Measurements from ENCODE around the gene TNIK. TPM values are rescaled to one million over a fixed set of nuclear protein-coding genes. Genes with fewer than 3 reads are reported as not detected.

Gene TNIK
- total and polyA plus RNA-seq, 2 of the 13 experiments (the other 11 are each of a cell fraction or from before 2014, with no cell fraction given) = 0.15 to 0.22 TPM

DNA sequence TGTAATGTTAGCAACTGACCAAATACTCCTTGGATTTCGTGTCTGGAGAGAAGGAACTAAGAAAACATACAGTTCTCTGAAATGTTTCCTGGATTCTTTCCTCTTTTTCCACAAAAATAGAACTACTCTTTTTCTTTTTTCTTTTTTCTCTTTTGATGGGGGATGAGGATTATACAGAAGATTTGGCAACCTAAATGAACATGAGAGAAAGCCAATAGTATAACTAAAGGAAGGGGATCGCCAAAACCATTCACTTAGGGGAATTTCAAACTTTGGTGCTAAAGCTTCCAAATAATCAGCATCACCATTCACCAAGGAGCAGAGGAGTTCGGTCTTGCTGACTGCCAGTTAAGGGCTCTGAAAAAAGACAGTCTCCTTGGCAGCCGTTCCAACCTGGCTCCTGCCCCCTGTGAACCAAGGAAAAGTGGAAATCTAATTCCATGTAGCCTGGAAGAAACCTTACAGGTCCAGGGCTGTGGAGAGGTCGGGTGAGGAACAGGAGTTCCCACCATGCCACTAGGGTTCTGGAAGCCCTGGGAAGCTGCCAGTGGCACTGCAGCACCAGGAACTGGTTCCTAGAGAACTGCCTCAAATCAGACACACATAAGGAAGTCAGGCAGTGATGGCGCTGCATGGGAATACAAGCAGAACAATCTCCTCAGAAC, 176.9 kb downstream of the TNIK start:
- H3K9ac ChIP-seq (ENCODE audit: insufficient read depth, low read depth, low read length) = no peak overlapping the region
- H3K27ac ChIP-seq (ENCODE audit: extremely low read length, insufficient read depth, low read length) = no peak overlapping the region
- POLR2A ChIA-PET = no interaction called here
- DNase-seq (ENCODE audit: low spot score) (no peak), ATAC-seq (no peak), FAIRE-seq (no peak)
- no peak overlapping the region for H2AFZ ChIP-seq (ENCODE audit: low read length)
- no peak overlapping the region for H3K4me3 ChIP-seq (replicated peaks in 1 of 3; ENCODE audit: insufficient read depth in 1 of 3, low read depth in 2 of 3, low read length in 3 of 3)
- no peak overlapping the region for H3K4me2 ChIP-seq (ENCODE audit: low read depth, low read length)
- BruUV-seq (replicated peaks) = no TSS peak
- intact Hi-C loops (cut with micrococcal nuclease; ENCODE audit: unreplicated experiment) = loop anchor here (5.0 kb wide), 1 partner anchor 814 kb away; no protein-coding TSS in a partner anchor
- no peaks in the 10 kb centered on the region for H4K20me1 ChIP-seq (ENCODE audit: insufficient read depth, low read length)
- H3K9me3 ChIP-seq (ENCODE audit: low read length) = no peaks in the 10 kb centered on the region
- no peaks in the 10 kb centered on the region for H3K79me2 ChIP-seq (ENCODE audit: insufficient read depth, low read length)
- no peaks in the 10 kb centered on the region for H3K27me3 ChIP-seq (ENCODE audit: control insufficient read depth in 1 of 2, insufficient read depth in 2 of 2, low read length in 2 of 2)
- in situ Hi-C loops (cut with HindIII; ENCODE audit: extremely low pct_ligation_motif_present, low pct_unique_long_range_greater_than_20kb) = no loop called here
- WGBS (ENCODE audit: low lambda C conversion rate) = 41% methylated on average over 6 of the region's 6 CpGs
- H3K36me3 ChIP-seq (replicated peaks in 1 of 2; ENCODE audit: control insufficient read depth in 1 of 2, insufficient read depth in 2 of 2, low read length in 2 of 2) = no peaks in the 10 kb centered on the region
- CTCF ChIA-PET (ENCODE audit: low intra/inter-chr PET ratio, low total read pairs) = no interaction called here
- no peaks in the 10 kb centered on the region for H3K4me1 ChIP-seq (ENCODE audit: insufficient read depth, low read length)
- no peak for TF ChIP-seq NFATC3 (CRISPR knock-in tag; IDR thresholded peaks at IDR 0.05)
- no peak for TF ChIP-seq ZBTB39 (CRISPR knock-in tag; IDR thresholded peaks at IDR 0.05)
- TF ChIP-seq, protein P1, sequence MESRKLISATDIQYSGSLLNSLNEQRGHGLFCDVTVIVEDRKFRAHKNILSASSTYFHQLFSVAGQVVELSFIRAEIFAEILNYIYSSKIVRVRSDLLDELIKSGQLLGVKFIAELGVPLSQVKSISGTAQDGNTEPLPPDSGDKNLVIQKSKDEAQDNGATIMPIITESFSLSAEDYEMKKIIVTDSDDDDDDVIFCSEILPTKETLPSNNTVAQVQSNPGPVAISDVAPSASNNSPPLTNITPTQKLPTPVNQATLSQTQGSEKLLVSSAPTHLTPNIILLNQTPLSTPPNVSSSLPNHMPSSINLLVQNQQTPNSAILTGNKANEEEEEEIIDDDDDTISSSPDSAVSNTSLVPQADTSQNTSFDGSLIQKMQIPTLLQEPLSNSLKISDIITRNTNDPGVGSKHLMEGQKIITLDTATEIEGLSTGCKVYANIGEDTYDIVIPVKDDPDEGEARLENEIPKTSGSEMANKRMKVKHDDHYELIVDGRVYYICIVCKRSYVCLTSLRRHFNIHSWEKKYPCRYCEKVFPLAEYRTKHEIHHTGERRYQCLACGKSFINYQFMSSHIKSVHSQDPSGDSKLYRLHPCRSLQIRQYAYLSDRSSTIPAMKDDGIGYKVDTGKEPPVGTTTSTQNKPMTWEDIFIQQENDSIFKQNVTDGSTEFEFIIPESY (CRISPR knock-in tag; IDR thresholded peaks at IDR 0.05) = no peak
- TF ChIP-seq ESRRA (CRISPR knock-in tag; IDR thresholded peaks at IDR 0.05; ENCODE audit: low read depth) = no peak
- no peak for TF ChIP-seq EHMT2 (IDR thresholded peaks at IDR 0.05; ENCODE audit: borderline replicate concordance, low read depth, low read length)
- TF ChIP-seq ATF6 (CRISPR knock-in tag; conservative IDR thresholded peaks at IDR 0.05) = no peak
- no peak for TF ChIP-seq CBX2 (IDR thresholded peaks at IDR 0.05; ENCODE audit: low read depth, low read length)
- no peak for TF ChIP-seq CBX2 (CRISPR knock-in tag; IDR thresholded peaks at IDR 0.05; ENCODE audit: low read depth)
- TF ChIP-seq FOXO1 (CRISPR knock-in tag; IDR thresholded peaks at IDR 0.05) = no peak
- no peak for TF ChIP-seq ZNF614 (CRISPR knock-in tag; IDR thresholded peaks at IDR 0.05; ENCODE audit: borderline replicate concordance)
- TF ChIP-seq RBAK (CRISPR knock-in tag; IDR thresholded peaks at IDR 0.05) = no peak
- no peak for TF ChIP-seq TOE1 (CRISPR knock-in tag; IDR thresholded peaks at IDR 0.05)
- TF ChIP-seq TBX2 (CRISPR knock-in tag; IDR thresholded peaks at IDR 0.05; ENCODE audit: borderline replicate concordance) = no peak
- no peak for TF ChIP-seq NCOR1 (IDR thresholded peaks at IDR 0.05; ENCODE audit: borderline replicate concordance, low read length)
- TF ChIP-seq CCAR2 (optimal IDR thresholded peaks at IDR 0.05; ENCODE audit: low read depth, low read length) = no peak
- TF ChIP-seq TRIM24 (CRISPR knock-in tag; IDR thresholded peaks at IDR 0.05) = no peak
- TF ChIP-seq IKZF1 (IDR thresholded peaks at IDR 0.05) = no peak
- no peak for TF ChIP-seq MTA1 (CRISPR knock-in tag; IDR thresholded peaks at IDR 0.05; ENCODE audit: borderline replicate concordance)
- no peak for TF ChIP-seq ARNT (IDR thresholded peaks at IDR 0.05)

All from HepG2 (cell line).